Stimulated activated naive B cell treated with anti-CD40 and anti-IgM and Interleukin-4, amounts not matched to agents 10 μg/mL and 1 μg/mL and 100 μg/mL, for 72 hours (primary cell): ENCODE measurements around the gene COLEC11.
"Not testable (repeated sequence)": the region's sequence is repeated elsewhere in the genome, so short reads cannot be mapped to it uniquely, and the experiment has no call there.

Source experiments
- ATAC-seq, 2 donors: fragments of 150-1000 bp; cut with Tn5 transposase; replicated peaks; 2 replicates each; pipeline ENCODE4 v1.10.0; 2021; ENCODE audit warnings: moderate library complexity in 1 of 2
- DNase-seq: peaks from one replicate; pipeline ENCODE4 v3.0.0; 2021
- H3K27ac Mint-ChIP-seq: one replicate; pipeline ENCODE4 v1.8.0; 2022; ENCODE audit warnings: mild to moderate bottlenecking, mixed read lengths
- H3K27me3 Mint-ChIP-seq, 2 donors: one replicate each; pipeline ENCODE4 v1.8.0; 2022; ENCODE audit warnings: mixed read lengths in 2 of 2
- H3K36me3 Mint-ChIP-seq, 2 donors: one replicate each; pipeline ENCODE4 v1.8.0; 2022; ENCODE audit warnings: mixed read lengths in 2 of 2, mild to moderate bottlenecking in 1 of 2
- H3K4me1 Mint-ChIP-seq, 2 donors: one replicate each; pipeline ENCODE4 v1.8.0; 2022; ENCODE audit warnings: mixed read lengths in 2 of 2, mild to moderate bottlenecking in 1 of 2
- H3K4me3 Mint-ChIP-seq, 2 donors: one replicate each; pipeline ENCODE4 v1.8.0; 2022; ENCODE audit warnings: mild to moderate bottlenecking in 2 of 2, mixed read lengths in 2 of 2, moderate library complexity in 1 of 2
- H3K9me3 Mint-ChIP-seq, 2 donors: one replicate each; pipeline ENCODE4 v1.8.0; 2022; ENCODE audit warnings: mixed read lengths in 2 of 2, mild to moderate bottlenecking in 1 of 2

COLEC11 gene

GRCh38 chr2:3606028-3606369 is 11.1 kb downstream of the COLEC11 start:
- no peaks in the 10 kb centered on the region for H3K36me3 Mint-ChIP-seq
- no peaks in the 10 kb centered on the region for H3K4me1 Mint-ChIP-seq
- H3K9me3 Mint-ChIP-seq = peaks cover 0 to 2% of the 10 kb centered on the region in 2 donors
- DNase-seq (no peak), ATAC-seq (no peak)
- H3K27ac Mint-ChIP-seq = no peak overlapping the region
- peaks cover 0 to 6% of the 10 kb centered on the region in 2 donors for H3K27me3 Mint-ChIP-seq
- H3K4me3 Mint-ChIP-seq = no peak overlapping the region

GRCh38 chr2:3606370-3607201 is 11.7 kb downstream of the COLEC11 start:
- ATAC-seq = no peak
- DNase-seq = no peak

GRCh38 chr2:3608373-3609278 is 13.7 kb downstream of the COLEC11 start:
- Mint-ChIP-seq H3K4me3 (no peak overlapping the region), H3K9me3 (peaks cover 0 to 7% of the 10 kb centered on the region in 2 donors), H3K27ac (no peak overlapping the region), H3K4me1 (no peaks in the 10 kb centered on the region), H3K27me3 (peaks cover 0 to 15% of the 10 kb centered on the region in 2 donors), H3K36me3 (peaks cover 0 to 4% of the 10 kb centered on the region in 2 donors)
- ATAC-seq (no peak), DNase-seq (no peak)

More at GRCh38 chr2:3606370-3607201, 11.7 kb downstream of the COLEC11 start:
- H3K4me1 Mint-ChIP-seq = no peaks in the 10 kb centered on the region
- peaks cover 0 to 2% of the 10 kb centered on the region in 2 donors for H3K9me3 Mint-ChIP-seq
- H3K4me3 Mint-ChIP-seq = no peak overlapping the region
- H3K36me3 Mint-ChIP-seq = no peaks in the 10 kb centered on the region
- no peak overlapping the region for H3K27ac Mint-ChIP-seq
- H3K27me3 Mint-ChIP-seq = peaks cover 0 to 11% of the 10 kb centered on the region in 2 donors

GRCh38 chr2:3609279-3609673 is 14.4 kb downstream of the COLEC11 start:
- H3K9me3 Mint-ChIP-seq, H3K4me3 Mint-ChIP-seq, DNase-seq, H3K4me1 Mint-ChIP-seq, H3K27ac Mint-ChIP-seq, ATAC-seq, H3K36me3 Mint-ChIP-seq: not testable (repeated sequence)
- peaks cover 0 to 15% of the 10 kb centered on the region in 2 donors for H3K27me3 Mint-ChIP-seq

- no peak overlapping the region for H3K27ac Mint-ChIP-seq
- peaks cover 0 to 4% of the 10 kb centered on the region in 2 donors for H3K36me3 Mint-ChIP-seq
- ATAC-seq = no peak
- H3K9me3 Mint-ChIP-seq = peaks cover 0 to 7% of the 10 kb centered on the region in 2 donors
- no peak for DNase-seq
- peaks cover 0 to 15% of the 10 kb centered on the region in 2 donors for H3K27me3 Mint-ChIP-seq
- H3K4me1 Mint-ChIP-seq = no peaks in the 10 kb centered on the region
- no peak overlapping the region for H3K4me3 Mint-ChIP-seq
Observed at GRCh38 chr2:3610415-3610814, 15.5 kb downstream of the COLEC11 start.

GRCh38 chr2:3610881-3611505 is 16.1 kb downstream of the COLEC11 start:
- ATAC-seq (no peak), DNase-seq (no peak)
- Mint-ChIP-seq H3K4me1 (no peaks in the 10 kb centered on the region), H3K27ac (no peak overlapping the region), H3K4me3 (no peak overlapping the region), H3K27me3 (peaks cover 0 to 15% of the 10 kb centered on the region in 2 donors), H3K9me3 (peaks cover 0 to 7% of the 10 kb centered on the region in 2 donors), H3K36me3 (peaks cover 0 to 4% of the 10 kb centered on the region in 2 donors)

- peaks cover 0 to 15% of the 10 kb centered on the region in 2 donors for H3K27me3 Mint-ChIP-seq
- H3K4me1 Mint-ChIP-seq = no peaks in the 10 kb centered on the region
- no peak for ATAC-seq
- no peak overlapping the region for H3K4me3 Mint-ChIP-seq
- no peak for DNase-seq
- peaks cover 3 to 8% of the 10 kb centered on the region in 2 donors for H3K9me3 Mint-ChIP-seq
- no peak overlapping the region for H3K27ac Mint-ChIP-seq
- peaks cover 0 to 4% of the 10 kb centered on the region in 2 donors for H3K36me3 Mint-ChIP-seq
Observed at GRCh38 chr2:3611589-3611988, 16.7 kb downstream of the COLEC11 start.

- H3K36me3 Mint-ChIP-seq = peaks cover 0 to 4% of the 10 kb centered on the region in 2 donors
- H3K27ac Mint-ChIP-seq = peak overlapping the region; percentile 59
- peaks cover 0 to 13% of the 10 kb centered on the region in 2 donors for H3K27me3 Mint-ChIP-seq
- H3K4me1 Mint-ChIP-seq = no peaks in the 10 kb centered on the region
- DNase-seq (no peak), ATAC-seq (no peak)
- H3K9me3 Mint-ChIP-seq = peaks cover 4 to 12% of the 10 kb centered on the region in 2 donors
- H3K4me3 Mint-ChIP-seq = no peak overlapping the region
Observed at GRCh38 chr2:3612639-3613523, 18.0 kb downstream of the COLEC11 start.

GRCh38 chr2:3613524-3613905 is 18.6 kb downstream of the COLEC11 start:
- Mint-ChIP-seq H3K9me3 (peaks cover 4 to 12% of the 10 kb centered on the region in 2 donors), H3K4me1 (no peaks in the 10 kb centered on the region), H3K27me3 (peaks cover 0 to 12% of the 10 kb centered on the region in 2 donors), H3K4me3 (no peak overlapping the region), H3K36me3 (peaks cover 0 to 4% of the 10 kb centered on the region in 2 donors), H3K27ac (no peak overlapping the region)
- DNase-seq (no peak), ATAC-seq (no peak)

- H3K27ac Mint-ChIP-seq, H3K36me3 Mint-ChIP-seq, H3K4me1 Mint-ChIP-seq, H3K4me3 Mint-ChIP-seq, DNase-seq, ATAC-seq: not testable (repeated sequence)
- Mint-ChIP-seq H3K9me3 (peaks cover 6 to 12% of the 10 kb centered on the region in 2 donors), H3K27me3 (peaks cover 0 to 15% of the 10 kb centered on the region in 2 donors)
Observed at GRCh38 chr2:3614743-3615142, 19.8 kb downstream of the COLEC11 start.

GRCh38 chr2:3615541-3616200 is 20.8 kb downstream of the COLEC11 start:
- Mint-ChIP-seq H3K9me3 (peaks cover 6 to 12% of the 10 kb centered on the region in 2 donors), H3K27me3 (peaks cover 0 to 16% of the 10 kb centered on the region in 2 donors)
- H3K4me1 Mint-ChIP-seq, ATAC-seq, H3K4me3 Mint-ChIP-seq, DNase-seq, H3K27ac Mint-ChIP-seq, H3K36me3 Mint-ChIP-seq: not testable (repeated sequence)

GRCh38 chr2:3616435-3617197 is 21.7 kb downstream of the COLEC11 start:
- not testable (repeated sequence) for H3K36me3 Mint-ChIP-seq, H3K4me3 Mint-ChIP-seq, H3K4me1 Mint-ChIP-seq, ATAC-seq, DNase-seq
- peaks cover 6 to 12% of the 10 kb centered on the region in 2 donors for H3K9me3 Mint-ChIP-seq
- H3K27ac Mint-ChIP-seq = peak overlapping the region; percentile 47
- H3K27me3 Mint-ChIP-seq = peaks cover 0 to 12% of the 10 kb centered on the region in 2 donors
